Central memory CD4-positive, alpha-beta T cell (primary cell): Measurements from ENCODE around the gene TMEM59L.

Experiments used
- DNase-seq: peaks from one replicate; pipeline ENCODE4 v3.0.0; 2022

Gene TMEM59L

DNA sequence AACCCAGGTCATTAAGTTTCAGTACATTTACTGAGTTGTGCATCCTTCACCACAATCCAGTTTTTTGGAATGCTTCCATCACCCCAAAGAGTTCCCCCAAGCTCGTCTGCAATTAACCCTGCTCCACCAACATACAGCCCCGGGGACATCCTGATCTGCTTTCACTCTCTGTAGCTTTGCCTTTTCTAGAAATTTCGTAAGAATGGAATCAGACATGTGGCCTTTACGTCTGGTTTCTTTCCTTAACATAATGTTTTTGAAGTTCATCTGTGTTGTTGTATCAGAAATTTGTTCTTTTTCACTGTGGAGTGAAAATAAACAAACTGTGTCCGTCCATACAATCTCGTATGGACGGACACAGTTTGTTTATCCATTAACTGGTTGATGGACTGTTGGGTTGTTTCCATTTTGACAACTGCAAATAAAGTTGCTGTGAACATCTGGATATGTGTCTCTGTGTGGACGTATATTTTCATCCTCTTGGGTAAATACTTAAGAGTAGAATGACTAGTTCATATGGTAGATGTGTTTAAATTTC lies 27.1 kb downstream of the TMEM59L start:
- DNase-seq, result no peak

DNA sequence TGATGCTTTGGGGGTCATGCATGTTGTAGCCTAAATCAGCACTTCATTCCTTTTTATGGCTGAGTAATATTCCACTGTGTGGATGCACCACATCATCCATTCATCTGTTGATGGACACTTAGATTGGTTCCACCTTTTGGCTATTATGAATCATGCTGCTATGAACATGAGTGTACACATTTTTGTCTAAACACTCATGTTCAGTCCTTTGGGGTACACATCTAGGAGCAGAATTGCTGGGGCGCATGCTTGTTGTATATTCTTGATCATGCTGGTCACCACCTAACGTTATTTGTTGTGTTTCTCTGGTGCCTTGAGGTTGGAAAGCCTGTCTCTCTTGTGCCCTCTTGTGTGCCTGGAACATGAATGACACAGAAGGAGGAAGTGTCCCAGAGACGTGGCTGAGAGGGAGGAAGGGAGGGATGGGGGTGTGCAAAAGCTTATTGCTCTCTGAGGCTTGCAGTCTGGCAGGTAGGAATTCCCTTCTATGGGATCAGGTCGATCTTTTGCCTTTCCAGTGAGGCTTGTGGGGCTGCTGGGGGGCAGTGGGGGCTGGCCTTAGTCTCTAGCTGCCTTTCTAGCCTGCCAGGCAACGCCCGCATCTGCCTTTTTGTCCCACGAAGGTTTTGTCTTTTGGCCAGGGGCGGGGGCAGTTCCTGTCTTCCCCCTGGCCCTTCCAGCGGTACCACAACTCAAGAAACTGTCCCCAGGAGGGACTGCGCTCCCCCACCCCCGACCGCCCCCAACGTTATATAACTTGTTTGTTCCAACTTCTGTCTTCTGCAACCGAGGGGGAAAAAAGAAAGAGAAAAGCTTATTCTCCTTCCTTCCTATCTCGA lies 31.7 kb downstream of the TMEM59L start:
- no peak for DNase-seq

- no peak for DNase-seq
Measured at GRCh38 chr19:18645035-18645511, 32.4 kb downstream of the TMEM59L start.

DNA sequence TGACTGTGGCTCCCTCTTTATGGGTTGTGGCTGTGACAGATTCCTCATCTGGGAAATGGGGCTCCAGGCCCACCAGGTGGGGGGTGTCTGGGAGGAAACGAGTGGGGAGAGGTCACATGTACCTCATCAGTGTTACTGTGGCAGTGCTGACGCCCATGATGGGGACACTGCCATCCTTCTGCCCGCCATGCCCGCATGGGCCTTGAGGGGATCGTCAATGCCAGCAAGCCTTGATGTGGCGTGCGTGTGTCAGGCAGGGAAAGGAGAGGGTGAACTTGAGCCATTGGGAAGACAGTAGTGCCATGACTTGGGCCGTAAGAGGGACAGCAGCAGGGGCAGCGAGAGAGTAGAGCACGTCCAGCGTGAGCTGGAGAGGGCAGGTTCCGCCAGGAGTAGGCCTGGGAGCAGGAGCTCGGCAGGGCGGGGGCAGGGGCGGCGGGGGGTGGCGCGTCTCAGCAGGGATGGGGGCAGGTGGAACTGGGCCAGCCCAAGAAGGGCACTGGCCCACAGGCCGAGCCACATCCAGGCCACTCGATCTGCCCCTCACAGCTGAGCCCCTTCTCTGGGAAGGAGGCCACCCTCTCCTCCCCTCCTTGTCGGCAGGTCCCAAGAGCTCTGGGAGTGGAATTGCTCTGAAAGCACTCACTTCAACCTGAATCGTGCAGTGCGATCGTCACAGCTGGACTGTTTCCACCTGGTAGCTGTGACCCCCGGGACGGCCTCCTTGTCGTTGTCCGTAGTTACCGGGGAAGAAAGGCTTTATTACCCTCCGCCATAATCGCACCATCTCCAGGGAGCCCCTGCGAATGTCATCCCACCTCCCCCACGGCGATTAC lies 34.1 kb downstream of the TMEM59L start:
- no peak for DNase-seq

DNA sequence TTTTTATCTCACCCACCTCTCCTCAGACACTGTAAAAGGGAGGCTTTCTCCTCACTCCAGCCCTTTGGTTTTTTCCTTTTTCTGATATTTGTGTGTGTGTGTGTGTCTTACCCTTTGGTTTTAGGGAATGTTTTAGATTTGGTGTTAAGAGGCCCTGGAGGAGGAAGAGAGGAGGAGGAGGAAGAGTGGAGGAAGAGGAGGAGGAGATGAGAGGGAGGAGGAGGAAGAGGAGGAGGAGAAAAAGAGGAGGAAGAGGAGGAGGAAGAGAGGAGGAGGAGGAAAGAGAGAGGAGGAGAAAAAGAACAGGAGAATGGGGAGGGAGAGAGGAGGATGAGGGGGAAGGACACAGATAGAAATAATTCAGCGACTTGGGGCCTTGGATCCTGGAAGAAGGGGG lies 34.7 kb downstream of the TMEM59L start:
- DNase-seq, result no peak

- DNase-seq, result no peak
Measured at GRCh38 chr19:18647807-18648206, 35.1 kb downstream of the TMEM59L start.

DNA sequence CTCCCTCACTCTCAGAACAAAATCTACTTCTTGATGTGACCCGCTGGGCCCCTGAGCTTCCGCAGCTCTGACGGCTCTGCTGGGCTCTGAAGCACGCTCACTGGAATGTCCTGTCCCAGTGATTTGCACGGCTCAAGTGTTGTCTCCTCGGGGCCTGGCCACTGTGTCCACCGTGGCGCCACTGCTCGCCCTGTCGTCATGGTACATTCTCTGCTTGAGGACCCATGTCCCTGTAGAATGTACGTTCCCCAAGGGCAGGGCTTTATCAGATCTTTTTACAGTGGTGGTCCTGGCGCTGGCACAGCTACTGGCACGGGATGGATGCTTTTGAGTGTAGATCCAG lies 36.3 kb downstream of the TMEM59L start:
- no peak for DNase-seq

GRCh38 chr19:18649371-18650020 lies 36.8 kb downstream of the TMEM59L start:
- no peak for DNase-seq

- DNase-seq, result no peak
Measured at GRCh38 chr19:18650021-18650390, 37.3 kb downstream of the TMEM59L start.

GRCh38 chr19:18650468-18651041 lies 37.9 kb downstream of the TMEM59L start:
- DNase-seq, result no peak

DNA sequence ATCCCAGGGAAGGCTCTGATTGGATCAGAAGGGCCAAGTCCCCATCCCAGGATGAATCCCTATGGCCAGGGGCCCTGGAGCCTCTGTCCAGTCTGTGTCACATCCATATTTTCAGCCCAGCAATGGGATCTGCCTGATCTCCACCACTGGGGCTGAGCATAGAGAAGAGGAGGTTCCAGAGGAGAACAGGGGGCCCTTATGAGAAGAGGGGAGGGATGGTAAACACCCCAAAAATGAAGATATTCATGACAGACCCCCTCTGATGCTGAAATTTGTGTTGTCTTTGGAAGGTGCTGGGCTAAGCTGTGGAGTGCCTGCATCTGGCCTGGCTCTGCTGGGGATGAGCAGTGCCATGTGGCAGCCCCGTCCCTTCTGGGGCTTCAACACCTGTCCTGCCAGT lies 38.6 kb downstream of the TMEM59L start:
- DNase-seq, result no peak

DNA sequence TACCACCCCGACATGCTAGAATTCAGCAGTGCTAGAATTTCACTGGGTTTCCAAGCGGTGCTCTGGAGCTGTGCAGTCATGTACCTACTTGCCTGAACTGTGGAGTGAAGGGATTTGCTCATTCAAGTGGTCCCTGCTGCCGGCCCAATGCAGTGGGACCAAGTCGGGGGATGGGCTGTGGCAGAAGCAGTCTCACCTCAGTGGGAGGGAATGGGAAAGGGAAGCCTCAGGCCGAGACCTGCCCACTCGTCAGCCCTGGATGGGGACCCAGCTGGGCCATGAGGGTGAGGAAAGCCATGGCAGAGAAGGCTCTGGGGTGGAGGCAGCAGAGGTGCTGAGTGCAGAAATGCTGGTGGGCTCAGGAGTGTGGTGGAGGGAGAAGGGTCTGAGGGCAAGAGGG lies 39.1 kb downstream of the TMEM59L start:
- no peak for DNase-seq

- no peak for DNase-seq
Measured at GRCh38 chr19:18653853-18654252, 41.2 kb downstream of the TMEM59L start.

- DNase-seq, result no peak
Measured at GRCh38 chr19:18654469-18654868, 41.8 kb downstream of the TMEM59L start.

GRCh38 chr19:18655173-18655844 lies 42.6 kb downstream of the TMEM59L start:
- DNase-seq, result no peak

DNA sequence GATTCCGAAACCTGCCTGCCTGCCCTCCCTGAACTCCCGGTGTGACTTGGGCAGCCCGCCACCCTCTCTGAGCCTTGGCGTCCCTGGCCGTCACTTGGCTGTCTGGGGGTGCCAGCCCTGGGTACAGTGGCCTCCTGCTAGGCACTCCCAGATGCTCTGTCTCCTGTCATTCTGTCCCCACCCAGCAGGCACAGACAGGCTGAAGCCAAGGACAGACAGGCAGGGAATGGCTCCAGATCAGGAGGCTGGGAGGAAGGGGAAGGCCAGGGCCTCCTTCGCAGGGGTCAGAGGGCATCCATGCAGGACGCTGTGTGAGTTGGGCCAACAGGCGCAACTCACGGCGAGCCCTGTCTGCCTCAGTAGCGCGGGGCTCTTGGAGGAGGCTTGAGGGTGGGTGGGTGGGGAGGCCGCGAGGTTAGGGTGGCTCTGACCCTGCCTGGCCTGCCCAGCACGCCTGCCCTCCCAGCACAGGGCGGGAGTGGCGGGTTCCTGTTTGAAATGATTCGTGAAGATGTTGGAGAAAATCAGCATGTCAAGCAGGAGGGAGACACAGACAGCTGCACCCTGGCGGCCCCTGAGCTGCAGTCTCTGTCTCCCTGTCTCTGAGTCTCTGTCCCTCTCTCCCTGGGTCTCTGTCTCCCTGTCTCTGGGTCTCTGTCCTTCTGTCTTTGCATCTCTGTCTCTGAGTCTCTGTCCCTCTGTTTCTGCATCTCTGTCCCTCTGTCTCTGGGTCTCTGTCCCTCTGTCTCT lies 43.8 kb downstream of the TMEM59L start:
- DNase-seq, result no peak

GRCh38 chr19:18657590-18658365 lies 45.1 kb downstream of the TMEM59L start:
- no peak for DNase-seq

GRCh38 chr19:18658366-18658855 lies 45.7 kb downstream of the TMEM59L start:
- DNase-seq, result no peak

- no peak for DNase-seq
Measured at GRCh38 chr19:18659281-18660050, 46.8 kb downstream of the TMEM59L start.
